ENCODE results near the gene KSR2.

GRCh38 chr12:117483501-117483900 lies 485.3 kb downstream of the KSR2 start:
- TF ChIP-seq CTCF (conservative IDR thresholded peaks at IDR 0.05; ENCODE audit: low read length) (no peak), EZH2phosphoT487 (IDR thresholded peaks at IDR 0.05; ENCODE audit: borderline replicate concordance, low read depth, low read length) (no peak)

All from OCI-LY7 (cell line).